RKO (cell line): ENCODE results near the gene MGST3.
A peak's percentile ranks its signal among the peaks of the same experiment; 100 is the strongest.
"Not testable (repeated sequence)": the region's sequence is repeated elsewhere in the genome, so short reads cannot be mapped to it uniquely, and the experiment has no call there.

Experiments used
- DNase-seq: peaks from one replicate; pipeline ENCODE4 v3.0.0-alpha.2; 2016; ENCODE audit warnings: low spot score

Gene MGST3

GRCh38 chr1:165630629-165631341 lies at the start of gene MGST3:
Gene MGST3 (plus strand): TSS chr1:165631234. CDS start chr1:165649848, 18,614 bp downstream.
- peak; percentile 98 for DNase-seq

GRCh38 chr1:165581926-165582325 lies 49.1 kb upstream of the MGST3 start:
- no peak for DNase-seq

GRCh38 chr1:165586398-165586797 lies 44.6 kb upstream of the MGST3 start:
- DNase-seq = no peak

- not testable (repeated sequence) for DNase-seq
Measured at GRCh38 chr1:165591391-165591790, 39.6 kb upstream of the MGST3 start.

GRCh38 chr1:165592945-165593823 lies 37.9 kb upstream of the MGST3 start:
- DNase-seq = peak; percentile 66

GRCh38 chr1:165595246-165595938 lies 35.6 kb upstream of the MGST3 start:
- DNase-seq = no peak

GRCh38 chr1:165597883-165598675 lies 33.0 kb upstream of the MGST3 start:
- DNase-seq = peak; percentile 97

- DNase-seq = no peak
Measured at GRCh38 chr1:165598676-165599059, 32.4 kb upstream of the MGST3 start.

- DNase-seq = no peak
Measured at GRCh38 chr1:165600793-165601192, 30.2 kb upstream of the MGST3 start.

- no peak for DNase-seq
Measured at GRCh38 chr1:165603810-165604209, 27.2 kb upstream of the MGST3 start.

- no peak for DNase-seq
Measured at GRCh38 chr1:165605246-165605645, 25.8 kb upstream of the MGST3 start.

- DNase-seq = not testable (repeated sequence)
Measured at GRCh38 chr1:165606676-165607075, 24.4 kb upstream of the MGST3 start.

- no peak for DNase-seq
Measured at GRCh38 chr1:165610866-165611265, 20.2 kb upstream of the MGST3 start.

- DNase-seq = no peak
Measured at GRCh38 chr1:165612062-165612461, 19.0 kb upstream of the MGST3 start.

- no peak for DNase-seq
Measured at GRCh38 chr1:165616054-165616612, 14.9 kb upstream of the MGST3 start.

- no peak for DNase-seq
Measured at GRCh38 chr1:165616987-165617546, 14.0 kb upstream of the MGST3 start.

- DNase-seq = no peak
Measured at GRCh38 chr1:165619647-165620151, 11.3 kb upstream of the MGST3 start.

GRCh38 chr1:165623624-165624023 lies 7.4 kb upstream of the MGST3 start:
- no peak for DNase-seq

GRCh38 chr1:165624441-165624840 lies 6.6 kb upstream of the MGST3 start:
- DNase-seq = no peak

- DNase-seq = no peak
Measured at GRCh38 chr1:165628147-165628822, 2.7 kb upstream of the MGST3 start.
